ENCODE data around the gene AP1S1. TPM values are rescaled to one million over a fixed set of nuclear protein-coding genes. Genes with fewer than 3 reads are reported as not detected.

The AP1S1 gene
- total and polyA plus RNA-seq, 2 of the 13 experiments (the other 11 are each of a cell fraction or from before 2014, with no cell fraction given), result 57.5 to 68.1 TPM

- TF ChIP-seq NKX3-1 (CRISPR knock-in tag; IDR thresholded peaks at IDR 0.05) (no peak), NR2F6 (IDR thresholded peaks at IDR 0.05) (peak; percentile 81), NR2F6 (CRISPR knock-in tag; IDR thresholded peaks at IDR 0.05) (peak; percentile 85), RORA (CRISPR knock-in tag; IDR thresholded peaks at IDR 0.05) (no peak), KMT2B (CRISPR knock-in tag; IDR thresholded peaks at IDR 0.05) (no peak), TOE1 (CRISPR knock-in tag; IDR thresholded peaks at IDR 0.05) (0 out of 2 replicates have a peak, but pooled peaks have one; percentile 26), ELF3 (CRISPR knock-in tag; IDR thresholded peaks at IDR 0.05) (peak; percentile 56; the same call in 1 of the 2 replicates), ZFY (CRISPR knock-in tag; IDR thresholded peaks at IDR 0.05) (no peak; the same call in 1 of the 2 replicates), TFDP1 (CRISPR knock-in tag; IDR thresholded peaks at IDR 0.05; ENCODE audit: borderline replicate concordance) (no peak; the same call in 1 of the 2 replicates), ZNF891 (CRISPR knock-in tag; IDR thresholded peaks at IDR 0.05) (no peak), ATAD3A (CRISPR knock-in tag; IDR thresholded peaks at IDR 0.05) (no peak), ZBED4 (CRISPR knock-in tag; IDR thresholded peaks at IDR 0.05; ENCODE audit: borderline replicate concordance) (no peak; the same call in 1 of the 2 replicates), ZNF253 (CRISPR knock-in tag; IDR thresholded peaks at IDR 0.05; ENCODE audit: borderline replicate concordance) (no peak), E2F2 (CRISPR knock-in tag; IDR thresholded peaks at IDR 0.05; ENCODE audit: borderline replicate concordance) (no peak), ZNF776 (CRISPR knock-in tag; IDR thresholded peaks at IDR 0.05) (no peak), SSRP1 (CRISPR knock-in tag; IDR thresholded peaks at IDR 0.05) (no peak; the same call in 1 of the 2 replicates), SIN3A (IDR thresholded peaks at IDR 0.05; ENCODE audit: borderline replicate concordance, low read depth, low read length) (no peak), SYNCRIP (IDR thresholded peaks at IDR 0.05; ENCODE audit: insufficient read depth, low read depth, low read length) (no peak), ZBTB43 (CRISPR knock-in tag; conservative IDR thresholded peaks at IDR 0.05) (peak; percentile 85), ZNF605 (CRISPR knock-in tag; IDR thresholded peaks at IDR 0.05) (no peak), ZGPAT (CRISPR knock-in tag; IDR thresholded peaks at IDR 0.05) (no peak; the same call in 1 of the 2 replicates)
Measured at GRCh38 chr7:101121991-101122932, 32.0 kb upstream of the AP1S1 start (continued).

Data from HepG2 (cell line).